K562 (cell line): ENCODE results near the gene ADK. TPM values are rescaled to one million over a fixed set of nuclear protein-coding genes. Genes with fewer than 3 reads are reported as not detected.

Experiments used
- ATAC-seq: fragments of 200-7000 bp; cut with Tn5 transposase; 3 replicates; pipeline ENCODE4 v1.9.1; 2020; ENCODE audit warnings: moderate library complexity
- BruUV-seq: library from RNA; stranded (reverse); fragments of 400-500 nt; replicated peaks from 2 replicates; lab custom pipeline; 2021; lab: Mats Ljungman, UMichigan
- CTCF ChIA-PET: fragments of 300-600 bp; formaldehyde crosslinking; extraction: SDS; loops from one replicate; lab custom pipeline; 2021; ENCODE audit warnings: low intra/inter-chr PET ratio; lab: Yijun Ruan, JAX
- POLR2A ChIA-PET: fragments of 300-600, 350-650 bp; sonication (Branson Sonifier 250); formaldehyde crosslinking; extraction: SDS; loops from one replicate; lab custom pipeline; 2021; ENCODE audit warnings: antibody characterized with exemption, inconsistent platforms; lab: Yijun Ruan, JAX
- DNase-seq, 4 experiments: peaks; one replicate each; pipeline versions ENCODE4 v3.0.0 to v3.0.0-alpha.2; 2011 to 2018; ENCODE audit warnings: low spot score in 3 of 4, mixed read lengths in 3 of 4; ENCODE audit errors: extremely low read depth in 1 of 4
- FAIRE-seq: peaks from 2 replicates; lab custom pipeline; 2011; peaks lifted over from hg19 to GRCh38; lab: Jason Lieb, UNC
- H2AFZ ChIP-seq: 2 replicates; pipeline ENCODE4 v1.6.0; 2011; ENCODE audit warnings: low read depth, low read length, control low read depth, inconsistent platforms
- H3K27ac ChIP-seq: fragments of 200-600 bp; 3 replicates; pipeline ENCODE4 v1.8.0; 2011; ENCODE audit warnings: low read depth, mild to moderate bottlenecking, control low read depth, inconsistent platforms, low read length, moderate library complexity, mixed read lengths; ENCODE audit errors: extremely low read depth
- H3K27me3 ChIP-seq, 2 experiments: fragments of 300-600 bp in 1 of 2; 2 replicates in 1 of 2; 3 replicates in 1 of 2; pipeline versions ENCODE4 v1.6.0 to v1.8.0; 2011; ENCODE audit warnings: inconsistent platforms in 2 of 2, low read length in 2 of 2, mild to moderate bottlenecking in 1 of 2, mixed read lengths in 1 of 2, moderate library complexity in 1 of 2; ENCODE audit not compliant: control insufficient read depth in 2 of 2, insufficient read depth in 2 of 2
- H3K36me3 ChIP-seq: fragments of 300-600 bp; 3 replicates; pipeline ENCODE4 v1.8.0; 2011; ENCODE audit warnings: mild to moderate bottlenecking, low read length, inconsistent platforms; ENCODE audit not compliant: control insufficient read depth, insufficient read depth
- H3K4me1 ChIP-seq, 2 experiments: fragments of 200-600 bp in 1 of 2; replicated peaks in 1 of 2; 2 replicates in 1 of 2; 3 replicates in 1 of 2; pipeline versions ENCODE4 v1.5.1 to v1.8.0; 2011; ENCODE audit warnings: inconsistent platforms in 2 of 2, low read length in 2 of 2, mild to moderate bottlenecking in 1 of 2, mixed read lengths in 1 of 2, moderate library complexity in 1 of 2; ENCODE audit not compliant: control insufficient read depth in 2 of 2, insufficient read depth in 2 of 2
- H3K4me2 ChIP-seq: 2 replicates; pipeline ENCODE4 v1.6.1; 2011; ENCODE audit warnings: low read length, control low read depth, inconsistent platforms, mixed read lengths; ENCODE audit not compliant: insufficient read depth
- H3K4me3 ChIP-seq: fragments of 200-600 bp; sonication (generic), shearing (Covaris generic); 2 replicates; pipeline ENCODE4 v1.5.1; 2016; ENCODE audit warnings: control low read depth, inconsistent platforms
- H3K79me2 ChIP-seq: fragments of 200-600 bp; 3 replicates; pipeline ENCODE4 v1.8.0; 2011; ENCODE audit warnings: low read length, inconsistent platforms; ENCODE audit not compliant: control insufficient read depth, insufficient read depth
- H3K9ac ChIP-seq, 2 experiments: 2 replicates each; pipeline versions ENCODE4 v1.6.0 to v1.6.1; 2011; ENCODE audit warnings: low read depth in 2 of 2, low read length in 2 of 2, control low read depth in 1 of 2, inconsistent platforms in 1 of 2, mild to moderate bottlenecking in 1 of 2, mixed read lengths in 1 of 2; ENCODE audit not compliant: insufficient read depth in 1 of 2
- H3K9me1 ChIP-seq: one replicate; pipeline ENCODE4 v1.6.0; 2011; ENCODE audit warnings: inconsistent platforms, mild to moderate bottlenecking, low read length, moderate library complexity; ENCODE audit not compliant: control insufficient read depth, insufficient read depth
- H3K9me3 ChIP-seq: replicated peaks from 2 replicates; pipeline ENCODE4 v1.5.1; 2011; ENCODE audit warnings: low read depth, low read length, inconsistent platforms; ENCODE audit not compliant: control insufficient read depth, insufficient read depth
- H4K20me1 ChIP-seq: replicated peaks from 2 replicates; pipeline ENCODE4 v1.6.1; 2011; ENCODE audit warnings: low read length, inconsistent platforms, mixed read lengths; ENCODE audit not compliant: control insufficient read depth, insufficient read depth
- ARNT ChIP-seq, 2 experiments: fragments of 450-650 bp; IDR thresholded peaks; 2 replicates each; pipeline ENCODE4 v1.6.1; 2016; ENCODE audit warnings: mild to moderate bottlenecking in 1 of 2
- ETV1 ChIP-seq: fragments of 450-650 bp; conservative IDR thresholded peaks from 2 replicates; pipeline ENCODE4 v1.6.1; 2016; ENCODE audit warnings: missing genetic modification characterization, control low read depth, low read depth, missing compliant biosample characterization
- FUS ChIP-seq: fragments of 200-400 bp; formaldehyde crosslinking; optimal IDR thresholded peaks from 2 replicates; pipeline ENCODE3; 2017; ENCODE audit warnings: low read depth, low read length
- GABPA ChIP-seq: fragments of 200-800 bp; sonication (Bioruptor generic); conservative IDR thresholded peaks from 2 replicates; pipeline ENCODE4 v1.6.1; 2016; ENCODE audit warnings: low read depth, missing genetic modification characterization, missing compliant biosample characterization
- NFRKB ChIP-seq: fragments of 450-650 bp; IDR thresholded peaks from 2 replicates; pipeline ENCODE4 v1.6.1; 2016; ENCODE audit warnings: low read depth
- PML ChIP-seq: IDR thresholded peaks from 2 replicates; pipeline ENCODE4 v1.6.1; 2012; ENCODE audit warnings: low read length, inconsistent platforms
- PPARD ChIP-seq: fragments of 250-450 bp; sonication (Bioruptor Pico); IDR thresholded peaks from 2 replicates; pipeline ENCODE4 v1.8.0; 2022; ENCODE audit warnings: inconsistent platforms, mild to moderate bottlenecking, moderate library complexity
- RBM17 ChIP-seq: fragments of 200-400 bp; formaldehyde crosslinking; IDR thresholded peaks from 2 replicates; pipeline ENCODE4 v1.6.1; 2017; ENCODE audit warnings: low read depth, mild to moderate bottlenecking, low read length, borderline replicate concordance
- TAF1 ChIP-seq: IDR thresholded peaks from 2 replicates; pipeline ENCODE4 v1.6.1; 2011; ENCODE audit warnings: mild to moderate bottlenecking, low read length, moderate library complexity; ENCODE audit not compliant: insufficient read depth, control insufficient read depth, severe bottlenecking; ENCODE audit errors: extremely low read depth
- TBL1XR1 ChIP-seq, 2 experiments: IDR thresholded peaks; 2 replicates each; pipeline ENCODE4 v1.6.1; 2012; ENCODE audit warnings: improper control_type of control experiment in 2 of 2, low read length in 2 of 2, mild to moderate bottlenecking in 1 of 2
- TFAM ChIP-seq: fragments of 250-450 bp; sonication (Bioruptor Pico); conservative IDR thresholded peaks from 2 replicates; pipeline ENCODE4 v1.5.0; 2021; ENCODE audit warnings: mild to moderate bottlenecking, moderate library complexity
- YBX1 ChIP-seq: fragments of 450-650 bp; IDR thresholded peaks from 2 replicates; pipeline ENCODE4 v1.7.1; 2016; ENCODE audit warnings: mild to moderate bottlenecking
- ZNF124 ChIP-seq: sonication (generic); formaldehyde crosslinking; IDR thresholded peaks from 2 replicates; pipeline ENCODE4 v1.8.1; 2022; ENCODE audit warnings: missing genetic modification reagents
- ZNF354B ChIP-seq: fragments of 250-450 bp; sonication (Bioruptor Pico); IDR thresholded peaks from 2 replicates; pipeline ENCODE4 v1.4.0; 2020
- ZNF512 ChIP-seq: IDR thresholded peaks from 2 replicates; pipeline ENCODE4 v1.6.1; 2016; ENCODE audit warnings: missing genetic modification characterization, missing compliant biosample characterization
- ZNF668 ChIP-seq: fragments of 250-450 bp; sonication (Bioruptor Pico); IDR thresholded peaks from 2 replicates; pipeline ENCODE4 v1.8.0; 2022; ENCODE audit warnings: mild to moderate bottlenecking, inconsistent platforms
- ZNF699 ChIP-seq: fragments of 250-450 bp; sonication (Bioruptor Pico); IDR thresholded peaks from 2 replicates; pipeline ENCODE4 v1.8.0; 2021; ENCODE audit warnings: mild to moderate bottlenecking, moderate library complexity; ENCODE audit not compliant: insufficient replicate concordance
- ZNF717 ChIP-seq: fragments of 250-450 bp; sonication (Bioruptor Pico); IDR thresholded peaks from 2 replicates; pipeline ENCODE4 v1.5.0; 2021
- WGBS: fragments of 100-300 bp; shearing (Covaris generic); methylation state at CpG from one replicate; pipeline ENCODE4 v1.1.6; 2016; ENCODE audit warnings: low coverage, mixed read lengths; ENCODE audit not compliant: insufficient coverage; ENCODE audit errors: missing lambda C conversion rate; 5-methylcytosine and 5-hydroxymethylcytosine counted together
- in situ Hi-C: fragments of 300-500 bp; cut with MboI; formaldehyde crosslinking; loops from 4 replicates; pipeline ENCODE4 v1.15.0; 2018; ENCODE audit warnings: inconsistent platforms, mixed read lengths
- intact Hi-C: fragments of 100-400 bp; cut with micrococcal nuclease; formaldehyde crosslinking; loops from 2 replicates; pipeline ENCODE4 v1.14.2; 2022
- polyA plus RNA-seq, 8 experiments: library from polyadenylated mRNA; depleted of rRNA in 4 of 8; stranded (reverse) in 5 of 8; unstranded in 3 of 8; fragments of >200 nt; fragmentation: Nextera tagmentation in 2 of 8; fragmentation: Illumina TruSeq in 1 of 8; extraction: Ambion mirVana in 2 of 8; extraction: Trizol in 1 of 8; gene quantifications; 2 replicates each; pipeline versions ENCODE4 v1.2.1 to v1.2.3, GENCODE V29; 2011 to 2014; ENCODE audit warnings: inconsistent platforms in 1 of 8, missing spikeins in 1 of 8
- total RNA-seq, 7 experiments: library from RNA; depleted of rRNA in 6 of 7; stranded (reverse); fragments of >200 nt in 6 of 7; fragmentation: Illumina TruSeq in 2 of 7; extraction: Trizol in 2 of 7; gene quantifications; 2 replicates each; pipeline versions ENCODE4 v1.2.1 to v1.2.3, GENCODE V29; 2011 to 2021; ENCODE audit warnings: low replicate concordance in 1 of 7

The ADK gene
- total and polyA plus RNA-seq, 9 of the 15 experiments (the other 6 are each of a cell fraction or from before 2014, with no cell fraction given): 54.2 to 97.8 (median 73.6) TPM

- CTCF ChIA-PET: no interaction called here
- intact Hi-C loops (no loop called here), in situ Hi-C loops (no loop called here)
- Histone ChIP-seq H2AFZ (no peak overlapping the region), H3K4me2 (no peak overlapping the region), H3K4me1 (no peaks in the 10 kb centered on the region), H3K9ac (no peak overlapping the region), H3K4me3 (no peak overlapping the region)
- POLR2A ChIA-PET: no interaction called here
- TF ChIP-seq PML (no peak), ZNF124 (CRISPR knock-in tag) (no peak), ARNT (IDR thresholded peaks at IDR 0.05) (no peak), ZNF512 (tag) (no peak), ZNF668 (no peak), ZNF717 (CRISPR knock-in tag) (no peak), RBM17 (no peak), ZNF699 (no peak), YBX1 (no peak), PPARD (CRISPR knock-in tag) (no peak), TAF1 (no peak), GABPA (tag) (no peak), FUS (no peak), ETV1 (tag) (no peak), TBL1XR1 (IDR thresholded peaks at IDR 0.05; ENCODE audit: low read length in 2 of 2) (no peak), ZNF354B (CRISPR knock-in tag) (no peak), NFRKB (no peak), TFAM (no peak)
- TF ChIP-seq, all 486 proteins: peak for 0
- DNase-seq (no peak), ATAC-seq (no peak), FAIRE-seq (no peak)
- no TSS peak for BruUV-seq
- 96% methylated on average over 1 of the region's 1 CpG for WGBS
- no peaks in the 10 kb centered on the region for H3K9me3 ChIP-seq
- H3K79me2 ChIP-seq: no peaks in the 10 kb centered on the region
- H4K20me1 ChIP-seq: no peaks in the 10 kb centered on the region
- no peaks in the 10 kb centered on the region for H3K27me3 ChIP-seq
- H3K27ac ChIP-seq: no peak overlapping the region
- H3K36me3 ChIP-seq: no peaks in the 10 kb centered on the region
- H3K9me1 ChIP-seq: no peaks in the 10 kb centered on the region
Measured at GRCh38 chr10:74314166-74314565, 163.1 kb downstream of the ADK start.
